Stimulated activated CD8-positive, alpha-beta memory T cell treated with anti-CD3 and anti-CD28 coated beads, Interleukin-4, amount 100 ng/mL, for 4 hours (primary cell): ENCODE measurements around the gene ZSWIM9.

Experiments used
- DNase-seq, 2 donors: peaks; one replicate each; pipeline ENCODE4 v3.0.0-alpha.2; 2020; ENCODE audit warnings: low read depth in 2 of 2, low spot score in 1 of 2

ZSWIM9 gene

GRCh38 chr19:48169939-48170803 lies at the start of gene ZSWIM9, which contains the start of gene LIG1:
ZSWIM9 (plus strand) TSS chr19:48170680; CDS start chr19:48171803, 1,123 bp downstream.
LIG1 (minus strand) TSS chr19:48170344; CDS start chr19:48165566, 4,778 bp downstream.
- peak; percentile 80 to 84 for DNase-seq

- no peak for DNase-seq
Observed at GRCh38 chr19:48121066-48121465, 49.4 kb upstream of the ZSWIM9 start.

- DNase-seq: no peak
Observed at GRCh38 chr19:48121909-48122371, 48.5 kb upstream of the ZSWIM9 start.

- no peak for DNase-seq
Observed at GRCh38 chr19:48122421-48122820, 48.1 kb upstream of the ZSWIM9 start.

GRCh38 chr19:48123907-48124651 lies 46.4 kb upstream of the ZSWIM9 start:
- DNase-seq: no peak

GRCh38 chr19:48127561-48127960 lies 42.9 kb upstream of the ZSWIM9 start:
- DNase-seq: no peak

- DNase-seq: no peak
Observed at GRCh38 chr19:48133094-48133493, 37.4 kb upstream of the ZSWIM9 start.

GRCh38 chr19:48135411-48135810 lies 35.1 kb upstream of the ZSWIM9 start:
- no peak for DNase-seq

- DNase-seq: no peak
Observed at GRCh38 chr19:48136547-48136946, 33.9 kb upstream of the ZSWIM9 start.

GRCh38 chr19:48137411-48137810 lies 33.1 kb upstream of the ZSWIM9 start:
- DNase-seq: no peak

GRCh38 chr19:48139053-48139452 lies 31.4 kb upstream of the ZSWIM9 start:
- no peak for DNase-seq

- no peak for DNase-seq
Observed at GRCh38 chr19:48147597-48148175, 22.8 kb upstream of the ZSWIM9 start.

- DNase-seq: no peak
Observed at GRCh38 chr19:48148576-48148975, 21.9 kb upstream of the ZSWIM9 start.

- DNase-seq: no peak
Observed at GRCh38 chr19:48149430-48149829, 21.1 kb upstream of the ZSWIM9 start.

- DNase-seq: peak; percentile 43 to 54
Observed at GRCh38 chr19:48152551-48152950, 17.9 kb upstream of the ZSWIM9 start.

GRCh38 chr19:48154003-48154402 lies 16.5 kb upstream of the ZSWIM9 start:
- no peak for DNase-seq

GRCh38 chr19:48158210-48158790 lies 12.2 kb upstream of the ZSWIM9 start:
- DNase-seq: no peak

GRCh38 chr19:48168689-48169088 lies 1.8 kb upstream of the ZSWIM9 start:
- no peak for DNase-seq

GRCh38 chr19:48169578-48169938 lies 922 bp upstream of the ZSWIM9 start:
- peak; percentile 80 to 91 for DNase-seq

- DNase-seq: no peak
Observed at GRCh38 chr19:48170817-48171347, 402 bp downstream of the ZSWIM9 start.

GRCh38 chr19:48171710-48172109 lies 1.2 kb downstream of the ZSWIM9 start:
- no peak for DNase-seq
